Measurements from ENCODE around the gene CD22.
A peak's percentile ranks its signal among the peaks of the same experiment; 100 is the strongest.

CD22 gene

GRCh38 chr19:35300339-35300649 lies 28.7 kb upstream of the CD22 start:
- no peak for DNase-seq (ENCODE audit: low spot score in 2 of 2)
- Histone ChIP-seq H3K36me3 (replicated peaks) (no peaks in the 10 kb centered on the region), H3K4me1 (no peaks in the 10 kb centered on the region), H3K27me3 (ENCODE audit: low read depth) (no peaks in the 10 kb centered on the region), H3K4me3 (no peak overlapping the region), H3K9me3 (no peaks in the 10 kb centered on the region)
- in situ Hi-C loops (cut with MboI; ENCODE audit: low sequenced_read_pairs): no loop called here

- no peaks in the 10 kb centered on the region for H3K4me1 ChIP-seq
- in situ Hi-C loops (cut with MboI; ENCODE audit: low sequenced_read_pairs): no loop called here
- no peaks in the 10 kb centered on the region for H3K36me3 ChIP-seq (replicated peaks)
Observed at GRCh38 chr19:35301961-35302360, 27.0 kb upstream of the CD22 start.

GRCh38 chr19:35302446-35302845 lies 26.5 kb upstream of the CD22 start:
- Histone ChIP-seq H3K4me3 (no peak overlapping the region), H3K27me3 (ENCODE audit: low read depth) (no peaks in the 10 kb centered on the region), H3K9me3 (no peaks in the 10 kb centered on the region), H3K4me1 (no peaks in the 10 kb centered on the region), H3K36me3 (replicated peaks) (no peaks in the 10 kb centered on the region)
- in situ Hi-C loops (cut with MboI; ENCODE audit: low sequenced_read_pairs): no loop called here
- no peak for DNase-seq (ENCODE audit: low spot score in 2 of 2)

More at GRCh38 chr19:35301961-35302360, 27.0 kb upstream of the CD22 start:
- Histone ChIP-seq H3K4me3 (no peak overlapping the region), H3K27me3 (ENCODE audit: low read depth) (no peaks in the 10 kb centered on the region), H3K9me3 (no peaks in the 10 kb centered on the region)
- no peak for DNase-seq (ENCODE audit: low spot score in 2 of 2)

- H3K27me3 ChIP-seq (ENCODE audit: low read depth): no peaks in the 10 kb centered on the region
- no peak for DNase-seq (ENCODE audit: low spot score in 2 of 2)
- in situ Hi-C loops (cut with MboI; ENCODE audit: low sequenced_read_pairs): no loop called here
- H3K4me3 ChIP-seq: no peak overlapping the region
- no peaks in the 10 kb centered on the region for H3K4me1 ChIP-seq
- no peaks in the 10 kb centered on the region for H3K9me3 ChIP-seq
- no peaks in the 10 kb centered on the region for H3K36me3 ChIP-seq (replicated peaks)
Observed at GRCh38 chr19:35303357-35303915, 25.6 kb upstream of the CD22 start.

GRCh38 chr19:35304036-35304435 lies 25.0 kb upstream of the CD22 start:
- DNase-seq (ENCODE audit: low spot score in 2 of 2): no peak
- Histone ChIP-seq H3K36me3 (replicated peaks) (no peaks in the 10 kb centered on the region), H3K9me3 (no peaks in the 10 kb centered on the region), H3K4me3 (no peak overlapping the region), H3K27me3 (ENCODE audit: low read depth) (no peaks in the 10 kb centered on the region), H3K4me1 (no peaks in the 10 kb centered on the region)
- in situ Hi-C loops (cut with MboI; ENCODE audit: low sequenced_read_pairs): no loop called here

- Histone ChIP-seq H3K9me3 (no peaks in the 10 kb centered on the region), H3K4me3 (no peak overlapping the region), H3K36me3 (replicated peaks) (no peaks in the 10 kb centered on the region), H3K27me3 (ENCODE audit: low read depth) (no peaks in the 10 kb centered on the region), H3K4me1 (no peaks in the 10 kb centered on the region)
- DNase-seq (ENCODE audit: low spot score in 2 of 2): no peak
- in situ Hi-C loops (cut with MboI; ENCODE audit: low sequenced_read_pairs): no loop called here
Observed at GRCh38 chr19:35305181-35305580, 23.8 kb upstream of the CD22 start.

- Histone ChIP-seq H3K4me3 (no peak overlapping the region), H3K27me3 (ENCODE audit: low read depth) (no peaks in the 10 kb centered on the region), H3K9me3 (no peaks in the 10 kb centered on the region), H3K36me3 (replicated peaks) (no peaks in the 10 kb centered on the region), H3K4me1 (no peaks in the 10 kb centered on the region)
- peak in 1 of 2 experiments; percentile 40 for DNase-seq (ENCODE audit: low spot score in 2 of 2)
- in situ Hi-C loops (cut with MboI; ENCODE audit: low sequenced_read_pairs): no loop called here
Observed at GRCh38 chr19:35306473-35307246, 22.3 kb upstream of the CD22 start.

GRCh38 chr19:35307931-35308330 lies 21.1 kb upstream of the CD22 start:
- Histone ChIP-seq H3K4me3 (no peak overlapping the region), H3K36me3 (replicated peaks) (no peaks in the 10 kb centered on the region), H3K27me3 (ENCODE audit: low read depth) (no peaks in the 10 kb centered on the region), H3K9me3 (no peaks in the 10 kb centered on the region), H3K4me1 (no peaks in the 10 kb centered on the region)
- no peak for DNase-seq (ENCODE audit: low spot score in 2 of 2)
- in situ Hi-C loops (cut with MboI; ENCODE audit: low sequenced_read_pairs): no loop called here

GRCh38 chr19:35308910-35309309 lies 20.1 kb upstream of the CD22 start:
- Histone ChIP-seq H3K27me3 (ENCODE audit: low read depth) (no peaks in the 10 kb centered on the region), H3K4me3 (no peak overlapping the region), H3K36me3 (replicated peaks) (no peaks in the 10 kb centered on the region), H3K4me1 (no peaks in the 10 kb centered on the region), H3K9me3 (no peaks in the 10 kb centered on the region)
- in situ Hi-C loops (cut with MboI; ENCODE audit: low sequenced_read_pairs): no loop called here
- DNase-seq (ENCODE audit: low spot score in 2 of 2): no peak

GRCh38 chr19:35309481-35310279 lies 19.3 kb upstream of the CD22 start:
- in situ Hi-C loops (cut with MboI; ENCODE audit: low sequenced_read_pairs): no loop called here
- no peak for DNase-seq (ENCODE audit: low spot score in 2 of 2)
- no peaks in the 10 kb centered on the region for H3K4me1 ChIP-seq

GRCh38 chr19:35310331-35310730 lies 18.7 kb upstream of the CD22 start:
- H3K27me3 ChIP-seq (ENCODE audit: low read depth): no peaks in the 10 kb centered on the region
- no peaks in the 10 kb centered on the region for H3K36me3 ChIP-seq (replicated peaks)
- no peaks in the 10 kb centered on the region for H3K9me3 ChIP-seq
- H3K4me3 ChIP-seq: no peak overlapping the region
- no peaks in the 10 kb centered on the region for H3K4me1 ChIP-seq
- in situ Hi-C loops (cut with MboI; ENCODE audit: low sequenced_read_pairs): no loop called here
- no peak for DNase-seq (ENCODE audit: low spot score in 2 of 2)

More at GRCh38 chr19:35309481-35310279, 19.3 kb upstream of the CD22 start:
- Histone ChIP-seq H3K4me3 (no peak overlapping the region), H3K27me3 (ENCODE audit: low read depth) (no peaks in the 10 kb centered on the region), H3K9me3 (no peaks in the 10 kb centered on the region), H3K36me3 (replicated peaks) (no peaks in the 10 kb centered on the region)

- Histone ChIP-seq H3K27me3 (ENCODE audit: low read depth) (no peaks in the 10 kb centered on the region), H3K4me1 (no peaks in the 10 kb centered on the region), H3K36me3 (replicated peaks) (no peaks in the 10 kb centered on the region), H3K4me3 (no peak overlapping the region), H3K9me3 (no peaks in the 10 kb centered on the region)
- in situ Hi-C loops (cut with MboI; ENCODE audit: low sequenced_read_pairs): no loop called here
- no peak for DNase-seq (ENCODE audit: low spot score in 2 of 2)
Observed at GRCh38 chr19:35310811-35311465, 18.0 kb upstream of the CD22 start.

GRCh38 chr19:35311901-35312665 lies 16.9 kb upstream of the CD22 start:
- no peaks in the 10 kb centered on the region for H3K4me1 ChIP-seq
- H3K4me3 ChIP-seq: no peak overlapping the region

More at GRCh38 chr19:35311901-35312665, 16.9 kb upstream of the CD22 start:
- DNase-seq (ENCODE audit: low spot score in 2 of 2): no peak
- in situ Hi-C loops (cut with MboI; ENCODE audit: low sequenced_read_pairs): no loop called here
- no peaks in the 10 kb centered on the region for H3K9me3 ChIP-seq
- H3K36me3 ChIP-seq (replicated peaks): no peaks in the 10 kb centered on the region
- H3K27me3 ChIP-seq (ENCODE audit: low read depth): no peaks in the 10 kb centered on the region
